GM19025 (cell line): Measurements from ENCODE around the gene ST3GAL4.
"Not testable (repeated sequence)": the region's sequence is repeated elsewhere in the genome, so short reads cannot be mapped to it uniquely, and the experiment has no call there.

Experiments
- ATAC-seq: cut with Tn5 transposase; IDR thresholded peaks from one replicate; pipeline ENCODE4 v1.9.1; 2021; ENCODE audit warnings: mild to moderate bottlenecking, low read depth, moderate library complexity; ENCODE audit not compliant: unreplicated experiment

The ST3GAL4 gene

DNA sequence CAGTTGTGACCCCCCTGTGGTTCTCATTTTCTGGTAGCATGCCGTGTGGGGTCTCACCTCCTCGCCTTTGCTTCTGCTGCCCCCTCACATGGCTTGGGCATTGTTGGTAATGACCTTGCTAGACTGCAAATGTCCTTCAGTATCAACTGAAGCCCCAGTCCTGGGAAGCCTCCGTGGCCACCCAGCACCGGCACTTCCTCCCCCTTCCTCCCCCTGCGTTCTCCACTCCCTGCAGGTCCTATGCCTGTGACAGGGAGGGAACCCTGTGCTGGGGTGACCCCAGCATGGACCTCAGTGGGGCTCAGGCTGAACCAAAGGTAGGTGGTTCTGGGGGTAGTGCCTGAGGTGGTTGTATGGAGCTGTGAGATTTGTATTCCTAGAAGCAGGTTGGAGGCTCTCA lies 5.9 kb downstream of the ST3GAL4 start:
- ATAC-seq, result no peak

DNA sequence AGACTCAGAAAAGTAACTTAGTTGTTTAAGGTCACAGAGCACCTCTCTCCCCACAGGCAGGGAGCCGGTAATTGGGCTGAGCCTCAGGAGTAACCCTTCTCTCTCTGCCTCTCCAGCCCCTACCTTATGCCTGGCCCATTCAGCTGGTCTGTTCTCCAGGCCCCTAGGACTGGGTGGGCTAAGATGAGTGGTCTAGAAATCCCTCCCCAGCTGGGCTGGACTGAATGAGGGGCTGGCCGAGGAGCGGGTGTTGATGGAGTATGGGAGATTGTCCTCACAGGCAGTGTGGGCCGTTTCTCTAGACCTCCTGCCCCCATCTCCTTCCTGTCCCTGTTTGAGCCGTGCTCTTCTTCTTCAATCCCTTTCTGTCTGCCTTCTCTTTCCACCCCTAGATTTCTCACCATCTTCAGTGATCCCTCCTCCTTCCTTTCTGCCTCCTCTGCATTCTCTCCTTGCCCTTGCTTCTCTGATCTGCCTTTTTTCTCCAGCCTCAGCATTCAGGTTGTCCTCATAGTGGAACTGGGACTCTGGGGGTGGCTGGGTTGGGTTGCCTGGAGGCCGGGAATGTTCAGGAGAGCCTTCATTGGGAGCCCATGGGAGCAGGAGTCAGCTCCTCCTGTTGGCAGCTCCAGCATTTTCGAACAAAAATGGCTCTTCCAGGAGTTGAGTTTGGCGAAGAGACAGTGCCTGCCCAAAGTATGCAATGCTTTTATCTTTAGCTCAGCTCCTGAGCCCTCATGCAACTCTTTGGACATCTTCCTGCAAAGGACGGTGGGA lies 7.6 kb downstream of the ST3GAL4 start:
- no peak for ATAC-seq

DNA sequence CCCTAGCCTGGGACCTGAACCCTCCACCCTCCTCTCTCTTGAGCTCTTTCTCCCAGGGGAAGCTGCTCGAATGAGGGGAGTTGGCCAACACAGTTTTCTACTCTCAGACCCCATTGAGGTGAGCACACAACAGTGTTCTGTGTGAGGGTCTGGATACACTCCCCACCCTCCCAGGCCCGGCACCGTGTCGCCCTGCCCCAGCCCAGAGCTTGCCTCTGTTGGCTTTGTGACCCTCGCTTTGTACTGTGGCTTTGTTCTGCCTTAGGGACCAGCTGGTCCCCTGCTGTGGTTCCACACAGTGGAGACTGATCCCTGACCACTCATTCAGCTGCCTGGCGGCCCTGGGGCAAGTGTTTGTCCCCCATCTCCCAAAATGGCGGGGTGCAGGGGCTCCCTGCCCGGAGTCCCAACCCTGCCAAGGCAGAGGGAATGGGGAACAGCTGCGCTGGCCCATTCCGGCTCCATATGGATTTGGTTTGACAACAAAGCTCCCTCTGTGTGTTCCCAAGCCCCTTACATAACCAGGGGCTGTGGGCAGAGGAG lies 8.3 kb downstream of the ST3GAL4 start:
- no peak for ATAC-seq

DNA sequence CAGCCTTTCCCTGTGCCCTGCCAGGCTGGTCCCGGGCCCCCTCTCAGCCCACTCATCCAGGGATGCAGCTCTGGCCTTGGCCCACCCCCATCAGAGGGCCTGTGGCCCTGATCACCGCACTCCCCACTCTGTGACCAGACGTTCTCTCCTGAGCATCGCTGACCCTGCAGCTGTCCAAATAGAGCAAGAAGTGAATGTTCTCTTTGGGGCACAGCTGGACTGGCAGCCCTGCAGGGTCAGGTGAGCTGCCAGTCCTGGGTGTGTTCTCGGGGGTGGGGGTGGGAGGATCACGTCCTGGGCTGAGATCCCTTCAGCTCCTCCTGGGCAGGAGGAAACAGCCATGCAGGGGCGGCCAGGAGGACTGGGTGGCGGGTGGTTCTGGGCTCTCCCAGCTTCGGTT lies 9.2 kb downstream of the ST3GAL4 start:
- ATAC-seq, result not testable (repeated sequence)

DNA sequence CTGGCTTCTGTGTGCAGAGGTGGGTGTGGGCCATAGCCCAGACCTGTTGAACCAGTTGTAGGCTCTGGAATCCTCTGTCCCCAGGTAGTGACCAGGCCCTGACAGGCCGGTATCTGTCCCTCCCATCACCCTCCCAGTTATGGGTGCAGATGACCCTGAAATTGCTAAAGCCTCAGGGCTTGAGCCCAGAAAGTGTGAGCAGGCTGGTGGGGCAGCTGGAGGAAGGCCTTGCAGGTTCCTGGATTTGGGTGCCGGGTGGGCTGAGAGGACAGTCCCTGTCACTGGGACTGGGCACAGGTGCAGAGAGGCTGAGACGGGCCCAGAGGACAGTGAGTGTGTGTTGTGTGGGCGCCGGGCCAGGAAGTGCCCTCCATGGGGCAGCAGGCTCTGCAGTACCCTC lies 10.0 kb downstream of the ST3GAL4 start:
- not testable (repeated sequence) for ATAC-seq

DNA sequence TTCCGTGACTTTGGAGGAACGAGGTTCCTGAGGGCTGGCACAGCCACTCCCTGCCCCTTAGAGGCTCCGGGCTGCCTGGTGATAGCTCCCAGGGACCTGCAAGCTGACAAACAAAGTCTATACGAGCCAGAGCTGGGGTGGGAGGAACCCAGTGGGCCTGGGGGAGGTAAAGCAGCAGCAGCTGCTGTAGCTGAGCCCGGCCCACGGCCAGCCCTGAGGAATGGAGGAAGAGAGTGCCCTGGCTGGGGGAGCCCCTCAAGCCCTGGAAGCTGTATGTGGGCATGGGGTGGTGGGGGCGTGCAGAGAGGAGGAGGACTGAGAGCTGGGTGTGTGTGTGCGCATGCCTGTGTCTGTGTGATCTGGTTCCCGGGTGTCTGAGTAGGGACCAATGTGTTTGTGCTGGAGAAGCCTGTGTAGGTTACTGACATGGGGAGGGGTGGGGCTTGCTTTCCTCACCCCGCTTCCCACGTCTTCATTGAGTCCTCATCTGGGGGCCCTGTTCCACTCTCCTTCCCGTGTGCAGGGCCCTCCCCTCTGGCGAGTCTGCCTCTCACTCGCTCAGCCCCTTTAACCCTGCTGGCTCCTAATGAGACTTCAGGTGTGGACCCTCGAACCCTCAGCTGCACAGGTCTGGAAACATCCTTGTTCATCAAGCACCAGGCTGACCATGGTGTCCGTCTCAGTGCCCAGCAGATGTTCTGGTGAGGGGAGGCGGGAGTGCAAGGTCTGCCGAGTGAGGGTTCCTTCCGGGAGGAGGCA lies 10.8 kb downstream of the ST3GAL4 start:
- no peak for ATAC-seq

DNA sequence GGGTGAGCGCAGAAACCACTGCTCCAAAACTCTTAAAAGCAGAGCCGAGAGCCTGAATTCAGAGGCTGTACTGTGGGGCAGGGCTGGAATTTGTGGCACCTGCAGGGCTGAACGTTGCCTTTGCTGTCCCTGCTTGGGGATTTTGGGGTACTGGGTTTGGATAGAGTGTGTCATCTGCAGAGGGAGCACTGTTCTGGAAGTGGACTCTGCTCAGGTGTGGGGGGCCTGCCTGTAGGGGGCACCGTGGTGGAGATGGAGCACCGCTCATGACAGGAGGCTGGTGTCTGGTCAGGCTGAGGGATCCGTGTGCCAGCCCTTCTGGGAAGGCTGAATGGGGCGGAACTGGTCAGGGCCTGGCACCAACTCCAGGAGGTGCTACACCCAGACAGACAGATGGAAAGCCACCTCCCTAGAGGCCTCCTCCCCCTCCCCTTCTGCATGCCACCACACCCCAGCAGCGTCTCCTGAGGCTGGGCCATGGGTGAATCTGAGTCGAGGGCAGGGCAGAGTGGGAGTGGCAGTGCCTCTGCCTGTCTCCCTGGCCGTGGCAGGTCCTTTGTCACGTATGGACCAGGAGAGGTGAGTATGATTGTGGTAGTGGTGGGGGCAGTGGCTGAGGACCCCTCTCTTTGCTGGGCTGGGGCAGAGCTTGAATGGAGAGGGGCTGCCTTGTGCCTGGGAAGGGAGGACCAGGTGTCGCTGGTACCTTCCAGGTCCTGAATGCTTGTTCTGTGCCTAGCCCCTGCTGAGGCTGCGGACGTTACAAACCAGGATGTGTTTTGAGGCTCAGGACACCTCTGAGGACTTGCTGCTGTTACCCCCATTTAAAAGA lies 11.6 kb downstream of the ST3GAL4 start:
- not testable (repeated sequence) for ATAC-seq

DNA sequence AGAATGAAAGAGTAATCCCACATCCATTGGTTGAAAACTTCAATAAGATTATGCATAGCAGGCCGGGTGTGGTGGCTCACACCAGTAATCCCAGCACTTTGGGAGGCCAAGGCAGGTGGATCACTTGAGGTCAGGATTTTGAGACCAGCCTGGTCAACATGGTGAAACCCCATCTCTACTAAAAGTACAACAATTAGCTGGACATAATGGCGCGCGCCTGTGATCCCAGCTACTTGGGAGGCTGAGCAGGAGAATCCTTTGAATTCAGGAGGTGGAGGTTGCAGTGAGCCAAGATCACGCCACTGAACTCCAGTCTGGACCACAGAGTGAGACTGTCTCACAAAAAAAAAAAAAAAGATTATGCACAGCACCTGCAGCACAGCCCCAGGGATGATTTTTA lies 12.3 kb downstream of the ST3GAL4 start:
- ATAC-seq, result not testable (repeated sequence)

DNA sequence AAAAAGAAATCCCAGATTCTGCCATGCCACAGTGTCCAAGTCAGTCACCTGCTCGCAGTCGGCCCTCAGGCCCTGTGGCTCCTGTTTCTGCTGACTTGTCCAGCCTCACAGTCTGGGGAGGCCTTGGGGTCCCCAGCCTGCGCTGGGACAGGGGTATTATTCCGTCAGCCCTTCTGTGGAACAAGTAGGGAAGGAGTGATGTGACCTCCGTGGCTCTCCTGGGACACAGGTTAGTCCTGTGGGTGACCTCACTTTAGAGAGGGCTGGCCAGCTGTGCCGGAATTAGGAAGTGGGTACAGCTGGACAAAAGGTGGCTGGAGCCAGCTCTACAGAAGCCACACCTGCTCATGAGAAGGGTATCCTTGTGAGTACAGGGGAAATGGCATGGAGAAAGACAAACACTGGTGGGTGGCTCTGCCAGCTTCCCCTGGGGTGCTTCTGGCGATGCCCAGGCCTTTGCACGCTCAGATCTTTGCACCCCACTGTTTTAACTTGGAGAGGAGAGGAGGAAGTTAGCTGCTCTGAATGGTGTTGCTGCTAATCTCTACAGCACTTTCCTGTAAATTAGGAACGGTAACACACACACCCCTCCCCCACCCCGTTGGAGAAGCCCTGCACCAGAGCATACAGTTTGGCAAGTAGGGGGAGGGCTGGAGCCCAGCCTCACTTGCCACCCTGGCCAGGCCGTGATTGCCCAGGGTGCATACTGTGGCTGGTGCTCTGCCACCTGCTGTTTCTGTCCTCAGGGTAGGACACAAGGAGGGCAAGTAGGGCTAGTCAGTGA lies 13.0 kb downstream of the ST3GAL4 start:
- ATAC-seq, result not testable (repeated sequence)

DNA sequence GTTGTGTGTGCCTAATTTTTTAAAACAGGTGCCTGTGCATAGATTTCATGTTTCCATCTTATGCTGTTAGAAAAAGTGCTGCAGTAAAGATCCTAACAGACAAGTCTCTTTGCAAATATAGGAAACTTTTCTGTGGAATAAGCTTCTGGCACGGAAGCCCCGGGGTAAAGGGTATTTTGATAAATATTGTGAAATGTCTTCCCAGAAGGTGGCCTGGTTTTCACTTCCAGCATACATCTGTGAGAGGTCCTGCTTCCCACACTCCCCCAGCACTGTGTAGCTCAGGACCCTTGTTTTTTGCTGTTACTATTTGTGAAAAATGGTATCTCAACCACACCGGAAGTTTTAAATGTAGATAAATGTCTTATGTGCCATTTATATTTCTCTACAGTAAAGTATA lies 14.5 kb downstream of the ST3GAL4 start:
- no peak for ATAC-seq

DNA sequence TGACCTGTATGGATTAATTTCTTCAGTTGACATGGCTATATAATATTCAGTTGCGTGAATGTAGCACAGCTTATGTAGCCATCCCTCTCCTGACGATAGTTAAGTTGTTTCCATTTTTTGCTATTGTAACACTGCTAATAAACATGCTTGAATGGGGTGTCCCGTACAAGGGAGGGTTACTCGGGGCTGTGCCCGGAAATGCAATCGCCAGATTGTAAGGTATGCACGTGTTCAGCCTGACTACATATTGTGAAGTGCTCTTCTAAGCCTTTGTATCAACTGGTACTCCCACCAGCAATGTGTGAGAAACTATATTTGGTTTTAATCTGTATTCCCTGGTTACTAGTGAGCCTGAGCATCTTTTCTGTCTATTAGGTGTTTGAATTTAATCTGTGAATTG lies 16.1 kb downstream of the ST3GAL4 start:
- ATAC-seq, result no peak

DNA sequence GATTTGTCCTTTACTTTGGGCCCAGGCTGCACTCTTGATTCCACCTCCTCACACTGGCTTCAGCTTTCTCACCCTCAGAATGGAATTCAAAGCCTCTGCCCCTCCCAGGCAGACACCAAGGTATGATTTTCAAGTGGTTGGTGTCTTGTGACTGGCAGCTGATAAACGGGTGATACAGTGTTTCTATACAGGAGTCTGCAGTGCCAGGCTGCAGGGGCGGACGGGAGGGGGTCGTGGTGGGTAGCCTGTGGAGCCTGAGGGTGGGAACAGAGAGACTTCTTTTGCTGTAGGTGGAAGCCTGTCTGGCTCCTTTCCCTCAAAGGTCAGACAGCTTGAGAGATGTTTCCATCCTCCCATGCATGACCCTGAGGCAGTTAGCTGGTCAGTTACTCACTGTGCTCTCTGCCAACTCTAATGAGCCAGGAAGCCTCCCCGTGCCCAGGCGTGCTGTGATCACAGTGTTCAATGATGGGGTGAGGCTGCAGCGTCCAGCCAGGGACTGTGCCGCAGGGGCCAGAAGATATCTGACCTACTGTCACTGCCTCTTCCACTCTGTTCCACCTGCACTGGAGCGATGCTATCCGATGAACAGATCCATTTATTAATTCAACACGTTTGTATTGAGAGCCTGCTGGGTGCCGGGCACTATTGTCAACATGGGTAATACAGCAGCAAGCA lies 18.0 kb downstream of the ST3GAL4 start:
- ATAC-seq, result not testable (repeated sequence)

DNA sequence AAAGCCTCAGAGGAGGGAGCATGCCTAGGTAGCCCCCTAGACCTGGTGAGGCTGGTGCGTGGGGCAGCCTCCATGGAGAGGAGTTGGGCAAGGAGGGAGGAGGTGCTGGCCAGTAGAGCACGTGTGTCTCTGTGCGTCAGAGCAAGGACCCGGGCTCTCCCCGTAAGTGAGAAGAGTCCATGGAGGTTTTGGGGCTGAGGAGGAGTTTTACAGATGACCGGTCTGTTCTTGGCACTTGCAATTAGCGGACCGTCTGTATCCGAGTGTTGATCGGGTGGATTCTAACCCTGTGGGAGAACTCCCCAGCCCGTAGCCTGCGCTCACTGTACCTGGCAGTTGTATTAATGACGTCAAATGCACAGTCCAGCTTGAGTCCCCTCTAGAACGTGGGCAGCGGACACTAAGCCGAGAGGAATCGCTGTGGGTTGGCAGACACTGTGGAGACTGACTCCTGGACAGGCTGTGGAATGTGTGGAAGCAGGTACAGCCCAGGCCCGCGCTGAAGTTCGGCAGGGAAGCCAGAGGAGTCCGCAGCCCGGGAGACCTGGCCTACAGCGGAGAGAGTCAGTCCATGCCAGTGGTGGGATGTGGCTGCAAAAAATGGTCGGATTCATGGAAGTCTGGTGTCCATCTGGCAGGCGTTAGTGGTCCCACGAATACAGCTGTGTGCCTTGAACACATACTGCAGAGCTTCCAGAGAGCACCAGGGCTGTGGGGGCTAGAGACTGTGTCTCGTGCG lies 19.2 kb downstream of the ST3GAL4 start:
- not testable (repeated sequence) for ATAC-seq

DNA sequence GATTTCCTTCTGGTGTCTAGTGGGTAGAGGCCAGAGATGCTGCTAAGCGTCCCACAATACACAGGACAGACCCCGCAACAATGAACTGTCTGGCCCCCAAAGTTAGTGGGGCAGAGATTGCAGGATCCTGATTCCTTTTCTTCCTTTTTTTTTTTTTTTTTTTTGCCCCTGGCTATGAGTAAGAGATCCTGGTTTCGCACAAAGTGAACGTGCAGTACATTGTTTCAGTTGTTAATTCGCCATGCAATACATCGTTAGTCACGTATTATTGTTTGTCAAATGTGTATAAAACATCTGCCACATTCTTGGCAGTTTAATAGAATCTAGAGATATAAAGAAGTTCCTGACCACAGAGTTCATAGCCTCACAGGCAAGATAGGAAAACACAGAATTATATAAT lies 20.2 kb downstream of the ST3GAL4 start:
- ATAC-seq, result no peak

DNA sequence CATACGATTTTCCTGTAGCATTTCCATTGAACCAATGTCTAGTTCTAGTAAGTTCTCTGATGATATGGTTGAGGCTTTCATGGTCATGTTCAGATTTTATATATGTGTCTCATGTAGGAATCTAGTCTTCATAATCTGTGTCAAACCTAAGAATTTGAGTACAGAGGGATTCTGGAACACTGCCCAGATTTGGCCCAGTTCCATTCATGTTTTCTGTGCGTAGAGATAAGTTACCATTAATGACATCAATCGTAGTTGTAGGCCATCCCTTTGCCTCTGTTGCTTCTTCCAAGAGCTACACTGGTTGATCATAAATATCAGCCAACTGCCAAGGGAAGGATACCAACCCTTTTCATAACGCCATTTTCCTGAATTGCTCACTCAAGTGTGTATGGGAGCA lies 23.3 kb downstream of the ST3GAL4 start:
- no peak for ATAC-seq

DNA sequence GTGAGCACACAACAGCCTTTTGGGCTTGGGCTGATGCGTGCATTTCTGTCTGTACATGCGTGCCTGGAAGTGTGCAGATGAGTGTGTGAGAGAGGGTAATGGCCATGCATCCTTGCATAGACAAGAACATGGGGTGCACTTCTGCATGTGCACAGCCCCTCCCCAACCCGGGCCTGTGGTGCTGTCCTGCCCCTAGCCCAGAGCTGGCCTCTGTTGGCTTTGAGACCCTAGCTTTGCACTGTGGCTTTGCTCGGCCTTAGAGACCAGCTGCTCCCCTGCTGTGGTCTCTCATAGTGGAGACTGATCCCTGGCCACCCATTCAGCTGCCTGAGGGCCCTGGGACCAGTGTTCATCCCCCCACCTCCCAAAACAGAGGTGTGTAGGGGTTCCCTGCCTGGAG lies 25.4 kb downstream of the ST3GAL4 start:
- ATAC-seq, result no peak

DNA sequence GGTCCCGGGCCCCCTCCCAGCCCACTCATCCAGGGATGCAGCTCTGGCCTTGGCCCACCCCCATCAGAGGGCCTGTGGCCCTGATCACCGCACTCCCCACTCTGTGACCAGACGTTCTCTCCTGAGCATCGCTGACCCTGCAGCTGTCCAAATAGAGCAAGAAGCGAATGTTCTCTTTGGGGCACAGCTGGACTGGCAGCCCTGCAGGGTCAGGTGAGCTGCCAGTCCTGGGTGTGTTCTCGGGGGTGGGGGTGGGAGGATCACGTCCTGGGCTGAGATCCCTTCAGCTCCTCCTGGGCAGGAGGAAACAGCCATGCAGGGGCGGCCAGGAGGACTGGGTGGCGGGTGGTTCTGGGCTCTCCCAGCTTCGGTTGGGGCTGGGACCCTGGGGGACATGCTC lies 26.5 kb downstream of the ST3GAL4 start:
- ATAC-seq, result not testable (repeated sequence)

DNA sequence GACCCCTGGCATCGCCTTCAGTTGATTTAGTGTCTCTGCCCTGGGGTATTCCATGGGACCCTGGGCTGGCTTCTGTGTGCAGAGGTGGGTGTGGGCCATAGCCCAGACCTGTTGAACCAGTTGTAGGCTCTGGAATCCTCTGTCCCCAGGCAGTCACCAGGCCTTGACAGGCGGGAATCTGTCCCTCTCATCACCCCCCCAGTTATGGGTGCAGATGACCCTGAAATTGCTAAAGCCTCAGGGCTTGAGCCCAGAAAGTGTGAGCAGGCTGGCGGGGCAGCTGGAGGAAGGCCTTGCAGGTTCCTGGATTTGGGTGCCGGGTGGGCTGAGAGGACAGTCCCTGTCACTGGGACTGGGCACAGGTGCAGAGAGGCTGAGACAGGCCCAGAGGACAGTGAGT lies 27.2 kb downstream of the ST3GAL4 start:
- not testable (repeated sequence) for ATAC-seq
